ENCODE results near the gene BRINP1.

DNA sequence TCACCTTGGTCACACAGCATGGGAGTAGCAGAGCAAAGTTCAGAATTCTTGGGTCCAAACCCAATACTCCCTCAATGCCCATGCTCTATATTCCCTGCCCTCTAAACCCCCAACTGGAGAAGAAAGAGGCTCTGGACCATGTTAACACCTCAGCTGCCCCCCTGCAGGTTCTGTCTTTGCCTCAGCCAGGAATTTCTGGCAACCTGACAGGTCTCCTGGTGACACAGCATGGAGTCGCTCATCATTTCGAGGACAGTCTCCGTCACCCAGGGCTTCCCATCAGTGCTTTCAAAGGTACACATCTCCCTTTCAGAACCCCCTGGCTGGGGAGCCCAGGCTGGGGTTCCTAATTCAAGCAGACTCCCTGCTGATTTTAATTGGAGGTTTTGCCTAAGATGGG, 189.5 kb downstream of the BRINP1 start:
- no peak for TF ChIP-seq POLR2A (IDR thresholded peaks at IDR 0.05; ENCODE audit: low read length)
- TF ChIP-seq GATA1 (IDR thresholded peaks at IDR 0.05; ENCODE audit: low read depth, low read length): no peak
